HPDE6-E6E7 (cell line): Measurements from ENCODE around the gene CX3CR1.

Experiments used
- DNase-seq: peaks from one replicate; pipeline ENCODE4 v3.0.0; 2011; ENCODE audit warnings: missing footprints; ENCODE audit errors: extremely low spot score

CX3CR1 gene

DNA sequence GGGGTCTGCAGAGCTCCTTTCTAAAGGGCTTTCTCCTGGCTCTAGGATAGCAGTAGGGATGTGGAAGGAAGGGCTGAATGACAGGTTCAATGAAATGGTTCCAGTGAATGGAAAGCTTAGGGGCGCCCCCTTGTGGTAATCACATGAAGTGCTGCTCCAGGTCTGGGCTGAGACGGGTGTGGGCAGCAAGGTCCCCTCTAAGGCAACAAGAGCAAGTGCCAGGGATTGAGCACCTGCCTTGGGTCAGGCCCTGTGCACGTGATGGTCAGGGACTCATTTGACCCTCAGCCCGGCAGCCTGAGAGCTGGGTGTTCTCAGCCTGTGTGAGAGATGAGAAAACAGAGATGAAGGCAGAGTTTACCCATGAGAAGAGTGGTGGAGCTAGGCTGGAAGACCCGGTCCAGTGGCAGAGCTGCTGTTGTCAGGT lies 12.1 kb upstream of the CX3CR1 start:
- no peak for DNase-seq

DNA sequence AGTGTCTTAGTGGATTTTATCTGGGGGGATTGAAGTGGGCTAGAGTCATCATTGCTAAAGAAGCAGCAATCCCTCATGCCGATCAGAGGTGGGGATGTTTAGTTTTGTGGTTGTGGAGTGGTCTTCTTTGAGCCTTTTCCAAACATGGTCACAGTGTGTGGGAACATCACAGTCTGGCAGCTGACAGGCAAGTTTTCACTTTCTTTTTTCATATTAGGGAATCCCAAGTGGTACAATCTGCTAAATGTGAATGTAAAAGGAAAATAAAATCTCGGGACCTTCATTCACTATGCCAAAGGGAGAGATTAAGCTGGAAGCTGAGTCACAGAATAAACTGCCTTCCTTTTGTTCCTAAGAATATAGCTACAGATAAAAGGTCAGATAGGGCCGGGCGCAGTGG lies 10.4 kb upstream of the CX3CR1 start:
- no peak for DNase-seq

DNA sequence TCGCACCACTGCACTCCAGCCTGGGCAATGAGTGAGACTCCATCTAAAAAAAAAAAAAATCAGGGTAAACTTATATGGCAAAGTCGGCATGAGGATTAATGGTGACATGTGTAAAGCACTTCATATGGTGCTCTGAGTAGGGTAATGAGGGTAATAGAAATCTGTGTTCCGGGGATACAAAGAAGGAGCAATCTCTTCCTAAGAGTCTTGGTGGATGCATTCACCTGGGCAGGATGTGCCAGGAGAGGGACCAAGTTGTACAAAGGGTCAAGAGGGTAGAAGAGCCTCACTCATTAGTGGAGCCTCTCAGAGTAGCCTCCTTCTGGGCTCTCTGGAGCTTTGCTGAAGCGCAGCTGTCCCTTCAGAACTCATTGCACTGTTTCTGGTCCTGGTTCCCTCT lies 9.3 kb upstream of the CX3CR1 start:
- no peak for DNase-seq

DNA sequence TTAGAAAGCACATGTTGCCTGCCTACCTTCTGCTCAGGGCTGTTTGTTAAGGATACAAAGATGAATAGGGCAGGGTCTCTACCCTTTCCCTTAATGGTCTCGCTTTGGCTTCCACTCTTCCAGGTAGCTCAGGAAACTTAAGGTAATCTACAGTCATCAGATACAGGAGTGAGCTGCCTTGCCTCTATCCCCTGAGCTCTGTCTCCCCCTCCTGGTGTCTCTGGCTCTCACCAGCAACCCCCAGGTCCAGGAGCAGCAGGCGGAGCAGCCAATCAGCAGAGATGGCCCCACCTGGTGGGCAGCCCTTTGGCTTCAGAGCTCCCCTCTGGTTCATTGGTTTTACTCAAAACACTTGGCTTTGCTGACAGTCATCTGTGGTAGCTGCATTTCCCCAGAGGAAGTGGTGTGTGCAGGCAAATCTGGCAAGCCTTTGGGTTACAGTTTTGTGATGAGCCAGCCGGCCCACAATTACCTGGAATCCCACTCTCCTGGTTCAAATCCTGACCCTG lies 8.5 kb upstream of the CX3CR1 start:
- peak; percentile 76 for DNase-seq

DNA sequence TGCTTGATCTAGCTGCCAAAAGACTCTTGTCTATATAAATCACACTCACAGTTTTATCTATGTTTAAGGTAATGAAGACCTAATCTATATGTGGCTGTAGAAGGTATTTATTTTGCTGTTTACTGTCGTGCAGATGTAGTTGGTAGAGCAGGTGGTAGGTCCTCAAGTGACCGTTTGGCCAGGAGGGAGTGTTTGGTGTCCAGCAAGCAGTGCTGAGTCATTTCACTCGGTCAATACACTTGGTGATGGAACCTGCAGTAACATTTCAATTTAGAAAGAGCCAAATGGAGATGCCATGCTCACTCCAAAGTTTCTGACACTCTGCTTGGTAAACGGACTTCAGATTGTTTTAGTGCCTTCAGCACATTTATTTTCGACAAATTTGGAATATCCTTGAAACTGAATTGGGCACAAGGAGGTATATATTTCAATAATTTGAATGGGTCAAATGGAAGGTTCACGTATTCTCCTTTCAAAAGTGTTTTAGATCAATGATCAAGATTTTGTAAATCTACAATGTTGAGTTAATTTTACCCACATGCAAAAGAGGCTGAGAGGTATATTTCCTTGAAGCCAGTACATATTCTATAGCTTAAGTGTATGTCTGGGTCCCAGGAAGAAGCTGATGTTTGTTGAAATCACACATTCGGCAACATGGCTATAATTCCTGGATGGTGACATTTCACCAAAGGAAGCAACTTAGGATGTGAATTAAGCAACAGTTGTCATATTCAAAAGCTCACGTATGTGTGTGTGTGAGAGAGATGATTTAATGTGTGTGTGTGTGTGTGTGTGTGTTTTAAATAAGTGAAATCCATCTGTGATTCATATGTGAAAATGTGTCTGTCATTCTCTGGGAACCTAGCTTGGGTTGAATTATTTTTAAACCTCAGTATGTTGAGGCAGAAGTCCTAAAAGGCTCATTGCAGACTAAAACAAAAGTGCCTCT lies 7.7 kb upstream of the CX3CR1 start:
- no peak for DNase-seq

DNA sequence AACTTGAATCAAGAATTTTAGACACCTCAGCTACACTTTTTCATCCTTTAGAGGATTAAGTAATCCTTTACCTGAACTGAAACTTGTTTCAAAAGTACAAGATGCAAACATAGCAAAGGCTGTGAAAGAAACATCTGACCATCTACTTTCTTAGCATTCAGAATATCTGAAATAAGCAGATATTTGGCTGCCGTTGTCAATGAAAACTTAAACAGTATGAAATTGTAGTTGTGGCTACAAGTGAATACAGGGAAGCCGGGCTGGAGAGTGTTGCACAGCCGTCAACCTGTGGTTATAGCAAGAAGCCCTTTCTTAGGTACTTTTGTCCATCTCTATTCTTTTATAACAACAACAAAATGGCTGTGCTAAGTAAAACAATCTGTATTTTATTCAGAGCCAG lies 6.9 kb upstream of the CX3CR1 start:
- DNase-seq, result no peak

DNA sequence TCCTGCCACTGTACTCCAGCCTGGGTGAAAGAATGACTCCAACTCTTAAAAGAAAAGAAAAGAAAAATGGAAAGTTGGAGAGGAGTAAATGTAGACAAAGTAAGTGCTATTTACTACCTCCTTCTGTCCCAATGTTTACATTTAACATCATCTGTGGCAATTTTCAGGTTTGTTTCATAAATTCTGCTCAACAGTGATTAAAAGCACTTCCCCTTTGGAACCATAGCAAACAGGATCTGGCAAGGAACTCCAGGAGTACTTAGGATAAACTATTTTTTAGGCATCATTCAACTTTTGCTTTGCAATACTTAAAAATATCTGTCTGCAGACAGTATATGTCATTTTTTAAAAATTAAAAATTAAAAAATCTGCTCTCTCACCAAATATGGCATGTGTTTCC lies 5.5 kb upstream of the CX3CR1 start:
- DNase-seq, result no peak

DNA sequence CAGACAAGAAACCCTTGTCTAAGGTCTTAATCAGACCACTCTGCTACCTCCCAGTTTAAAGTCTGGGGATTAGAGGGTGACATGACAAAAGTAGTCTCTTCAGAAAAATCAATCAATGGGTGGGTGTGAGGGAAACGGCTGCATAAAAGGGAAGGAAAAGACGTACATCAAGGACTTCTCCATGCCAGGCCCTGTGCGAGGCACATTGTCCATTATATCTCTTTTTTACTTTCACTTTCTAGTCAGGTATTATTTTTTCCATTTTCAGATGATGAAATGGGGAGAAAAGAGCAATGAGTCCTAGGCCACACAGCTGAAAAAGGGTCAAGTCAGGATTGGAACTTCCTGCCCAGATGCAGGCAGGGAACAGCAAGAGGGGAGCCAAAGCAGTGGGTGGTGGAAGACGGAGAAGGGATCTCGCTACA lies 4.6 kb upstream of the CX3CR1 start:
- no peak for DNase-seq

DNA sequence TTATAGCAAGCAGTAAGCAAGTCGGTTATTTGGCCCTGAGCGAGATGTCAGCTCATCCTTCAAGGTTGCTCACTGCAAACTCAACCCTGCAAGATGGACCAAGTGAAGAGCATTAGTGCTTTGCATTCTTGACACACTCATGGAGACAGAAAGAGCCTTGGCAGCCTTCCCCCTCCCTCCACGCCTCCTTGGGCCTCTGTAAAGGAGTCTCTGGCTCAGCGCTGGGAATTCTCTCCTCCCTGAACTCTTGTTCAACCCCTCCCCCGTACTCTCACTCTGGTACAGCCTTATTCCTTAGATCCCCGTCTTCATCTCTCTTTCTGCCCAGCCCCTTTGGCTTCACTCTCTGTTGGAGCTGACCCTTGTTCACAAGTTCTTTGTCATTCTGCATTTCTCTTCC lies 2.2 kb upstream of the CX3CR1 start:
- DNase-seq, result no peak

DNA sequence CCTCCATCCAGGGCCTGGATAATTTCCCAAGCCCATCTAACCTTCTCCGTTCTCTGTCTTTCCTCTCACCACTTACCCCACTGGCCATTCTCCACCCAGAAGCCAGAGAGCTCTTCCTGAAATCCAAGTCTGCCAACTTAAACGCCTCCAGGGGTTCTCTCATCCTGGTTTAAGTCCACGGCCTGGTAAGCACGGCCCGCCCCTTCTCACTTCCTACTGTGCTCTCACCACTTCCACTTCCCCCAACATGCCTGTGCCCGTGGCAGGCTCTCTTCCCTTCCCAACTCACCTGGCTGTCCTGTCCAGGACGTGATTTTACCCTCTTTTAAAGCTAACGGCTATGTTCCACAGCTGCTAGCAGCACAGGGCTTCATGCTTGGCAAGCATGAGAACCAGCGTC lies 1.7 kb upstream of the CX3CR1 start:
- no peak for DNase-seq

DNA sequence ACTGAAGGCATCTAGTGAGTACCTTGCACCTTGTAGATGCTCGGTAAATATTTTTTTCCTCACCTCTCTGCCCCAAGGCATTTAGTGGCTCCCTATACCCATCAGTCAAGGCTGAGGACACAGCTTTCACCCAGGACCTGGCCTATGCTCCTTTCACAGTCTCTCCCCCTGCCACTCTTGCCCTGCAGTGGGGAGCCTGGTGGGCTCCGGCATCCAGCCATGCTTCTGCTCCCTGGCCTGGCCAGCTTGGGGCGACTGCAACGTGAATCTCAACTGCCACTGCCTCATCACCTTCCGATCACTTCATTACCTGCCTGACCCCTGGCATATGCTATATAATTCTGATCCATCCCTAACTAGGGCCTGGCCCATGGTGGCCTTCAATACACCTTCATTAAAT lies 735 bp upstream of the CX3CR1 start:
- no peak for DNase-seq

DNA sequence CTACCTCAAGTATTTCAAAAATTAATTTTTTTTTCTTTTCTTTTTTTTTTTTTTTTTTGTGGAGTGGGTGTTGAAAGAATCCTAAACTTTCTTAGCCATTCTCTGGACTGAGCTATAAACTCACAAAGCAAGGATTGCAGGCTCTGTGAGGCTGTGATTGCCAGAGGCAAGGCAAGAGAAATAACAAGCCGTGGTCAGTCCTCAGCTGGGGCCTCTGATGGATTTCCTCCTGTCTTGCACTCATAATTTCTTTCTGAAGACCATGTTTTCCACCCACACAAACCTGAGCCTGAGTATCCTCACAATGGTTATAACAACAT lies 1.3 kb downstream of the CX3CR1 start:
- DNase-seq, result no peak

DNA sequence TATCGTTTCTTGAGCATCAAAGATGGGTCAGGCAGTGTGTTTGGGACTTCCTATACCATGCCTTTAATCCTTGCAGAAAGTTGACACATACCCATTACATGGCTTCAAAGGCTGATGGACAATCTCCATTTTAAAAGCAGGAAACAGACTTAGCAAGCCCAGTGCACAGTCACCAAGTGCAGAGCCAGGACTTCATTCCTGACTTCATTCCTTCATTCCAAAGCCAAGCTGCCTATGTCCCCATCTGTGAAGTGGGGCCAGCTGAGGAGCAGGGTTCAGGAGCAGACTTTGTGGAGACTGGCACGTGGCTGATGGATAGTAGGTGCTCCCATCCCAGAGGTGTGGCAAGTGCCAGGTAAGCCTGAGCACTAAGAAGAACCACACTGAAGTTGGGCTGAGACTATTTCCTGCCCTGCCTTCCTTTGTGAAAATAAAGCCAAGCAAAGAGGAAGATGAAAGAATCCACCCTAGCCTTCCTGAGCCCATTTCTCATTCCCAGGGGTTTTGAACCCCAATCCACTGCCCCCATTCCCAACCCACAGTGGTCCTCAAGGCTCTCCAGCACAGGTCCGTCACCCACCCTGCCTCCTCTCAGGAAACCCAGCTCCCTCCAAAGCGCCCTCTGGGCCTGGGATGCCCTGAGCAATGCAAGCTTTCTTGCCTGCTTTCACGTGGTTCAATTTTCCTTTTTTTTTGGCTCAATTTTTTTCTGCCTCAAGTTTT lies 1.8 kb downstream of the CX3CR1 start:
- DNase-seq, result no peak

DNA sequence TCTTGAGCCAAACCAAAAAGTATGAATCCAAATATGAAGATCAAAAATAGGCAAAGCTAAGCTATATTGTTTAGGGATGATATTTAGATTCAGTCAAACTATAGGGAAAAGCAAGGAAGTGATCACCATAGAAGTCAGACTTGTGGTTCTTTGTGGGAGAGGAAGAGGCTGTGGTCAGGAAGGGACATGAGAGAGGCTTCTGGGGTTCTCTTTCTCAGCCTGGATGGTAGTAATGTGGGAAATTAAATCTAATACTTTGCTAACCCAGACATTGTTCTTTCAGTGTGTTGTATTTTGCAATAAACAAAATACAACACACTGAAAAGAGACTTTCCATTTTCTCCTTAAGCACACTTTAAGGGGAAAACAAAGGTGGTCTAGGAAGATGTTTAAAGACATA lies 3.1 kb downstream of the CX3CR1 start:
- no peak for DNase-seq

DNA sequence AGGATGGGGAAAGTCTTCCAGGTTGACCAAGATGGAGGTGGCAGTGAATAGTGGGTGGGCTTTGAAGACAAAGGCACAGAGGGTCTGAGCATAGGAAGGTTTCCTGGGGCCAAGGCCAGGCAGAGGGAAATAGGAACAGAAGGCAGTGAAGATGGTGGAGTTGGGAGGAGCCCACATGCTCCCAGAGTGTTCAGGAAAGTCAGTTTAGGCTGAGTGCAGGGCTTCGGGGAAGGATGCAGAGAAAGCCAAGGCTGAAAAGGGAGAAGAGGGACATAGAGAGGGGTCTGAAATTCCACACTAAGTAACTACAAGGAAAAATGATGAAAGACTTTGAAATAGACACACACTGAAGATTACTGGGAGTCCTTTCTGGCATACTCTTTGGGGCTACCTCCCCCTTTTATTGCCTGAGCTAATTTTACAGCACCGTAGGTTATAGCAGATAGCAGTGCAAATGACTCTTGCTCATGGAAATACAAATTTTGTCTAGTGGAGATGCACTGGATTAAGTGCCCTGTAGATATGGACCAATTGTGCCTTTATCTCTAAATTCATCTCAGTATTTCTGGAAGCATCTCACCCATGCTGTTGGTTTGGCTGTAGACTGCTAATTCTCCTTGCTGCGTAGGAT lies 3.8 kb downstream of the CX3CR1 start:
- DNase-seq, result no peak

DNA sequence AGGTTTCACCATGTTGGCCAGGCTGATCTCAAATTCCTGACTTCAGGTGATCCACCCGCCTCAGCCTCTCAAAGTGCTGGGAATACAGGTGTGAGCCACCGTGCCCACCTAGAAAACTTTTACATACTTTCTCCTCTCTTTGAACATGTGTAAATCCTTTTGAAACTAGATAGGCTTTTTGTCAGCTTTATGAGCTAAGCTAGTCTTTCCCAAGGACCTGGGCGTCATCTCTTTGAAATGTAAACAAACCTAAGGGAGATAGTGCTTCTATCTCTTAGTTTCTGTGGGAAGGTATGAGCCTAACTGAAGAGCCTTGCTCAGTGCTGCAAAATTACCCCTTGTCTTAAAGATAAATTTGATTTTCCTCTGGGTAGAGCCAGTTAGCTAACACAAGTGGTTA lies 4.8 kb downstream of the CX3CR1 start:
- no peak for DNase-seq

DNA sequence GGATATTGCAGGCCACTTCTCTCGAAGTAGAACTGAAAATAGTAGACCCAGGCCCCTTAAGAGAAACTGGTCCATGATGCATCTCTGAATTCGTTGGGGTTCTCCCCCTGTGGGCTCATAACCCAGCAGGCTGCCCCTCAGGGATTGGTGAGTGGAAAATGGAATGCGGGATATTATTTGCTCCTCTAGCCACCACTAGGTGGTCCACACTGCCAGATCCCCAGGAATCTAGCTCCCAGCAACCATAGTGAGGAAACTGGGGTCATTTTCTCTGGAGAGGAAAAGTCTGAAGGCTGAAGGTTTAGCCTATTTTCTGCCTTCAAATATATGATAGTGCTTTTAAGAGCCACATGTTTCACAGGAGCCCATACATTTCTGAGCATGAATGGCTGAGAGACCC lies 6.7 kb downstream of the CX3CR1 start:
- DNase-seq, result no peak

DNA sequence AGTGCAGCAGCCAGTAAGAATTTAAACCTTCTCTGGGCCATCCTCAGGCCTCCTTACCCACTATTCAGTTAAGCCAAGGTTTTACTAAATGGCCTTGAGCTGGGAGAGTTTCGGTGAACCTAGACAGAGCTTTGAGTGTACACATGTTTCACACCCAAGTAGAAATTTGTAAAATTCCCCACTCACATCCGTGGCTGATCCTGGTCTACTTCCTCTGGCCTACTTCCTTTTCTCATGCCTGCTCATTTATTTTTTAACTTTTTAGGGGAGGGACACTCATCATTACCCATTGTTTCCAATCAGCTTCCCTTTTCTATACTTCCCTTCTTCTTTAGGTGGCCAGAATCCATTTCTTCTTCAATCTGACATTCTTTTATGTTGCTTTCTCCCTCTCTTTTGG lies 7.6 kb downstream of the CX3CR1 start:
- DNase-seq, result no peak

DNA sequence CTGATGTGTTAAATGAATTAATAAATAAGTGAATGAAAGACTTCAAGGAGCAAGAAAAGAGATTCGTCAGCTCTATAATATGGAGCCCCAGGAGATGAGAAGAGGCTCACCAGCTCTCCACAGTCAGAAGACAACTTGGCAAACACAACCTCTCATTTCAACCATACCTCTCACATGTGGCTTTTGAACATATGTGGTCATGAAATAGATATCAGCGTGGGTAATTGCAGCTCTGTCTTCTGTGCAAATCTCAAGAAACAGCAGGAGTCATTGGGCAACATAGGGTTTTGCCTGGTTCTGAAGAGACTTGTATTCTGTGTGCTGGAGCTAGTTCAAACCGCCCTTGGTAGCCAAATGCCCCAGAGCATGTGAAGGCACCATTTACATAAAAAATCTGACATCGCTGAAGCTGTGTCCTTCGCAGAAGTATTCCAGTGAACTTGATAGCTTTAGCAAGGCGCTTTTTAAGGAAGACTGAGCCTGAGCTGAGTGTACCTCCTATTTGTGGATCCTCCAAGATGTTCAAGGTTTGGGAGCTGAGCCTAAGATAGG lies 8.4 kb downstream of the CX3CR1 start:
- no peak for DNase-seq

DNA sequence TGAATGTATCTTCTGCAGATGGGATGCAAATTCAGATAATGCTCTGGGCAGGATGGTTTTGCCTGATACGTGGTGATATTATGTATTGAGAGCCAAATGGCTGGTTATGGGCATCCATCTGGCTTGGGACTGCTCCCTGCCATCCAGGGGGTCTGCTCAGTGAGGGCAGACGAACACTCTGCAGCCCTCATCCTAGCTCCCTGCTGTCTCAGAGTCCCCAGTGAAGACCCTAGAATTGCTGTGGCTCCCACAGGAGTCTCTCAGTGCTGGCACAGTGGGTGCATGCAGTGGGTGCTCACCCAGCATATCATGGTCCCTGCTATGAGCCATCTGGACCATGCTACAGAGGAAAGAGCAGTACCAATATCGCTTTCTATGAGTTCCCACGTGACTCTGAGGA lies 10.3 kb downstream of the CX3CR1 start:
- no peak for DNase-seq

DNA sequence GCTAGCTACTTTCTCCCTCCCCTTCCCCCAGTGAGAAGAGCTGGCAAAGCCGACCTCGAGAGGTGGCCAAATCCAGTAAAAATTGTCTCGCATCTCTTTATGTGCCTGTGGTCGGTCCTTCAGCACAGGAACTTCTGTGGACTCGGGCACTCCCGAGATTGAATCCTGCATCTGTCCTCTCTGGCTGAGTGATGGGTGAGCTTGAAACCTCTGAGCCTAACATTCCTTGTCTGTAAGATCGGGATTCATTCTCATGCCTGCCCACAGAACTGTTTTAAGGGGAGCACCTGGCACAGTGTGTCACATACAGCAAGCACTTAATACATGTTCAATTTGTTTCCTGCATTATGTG lies 11.3 kb downstream of the CX3CR1 start:
- no peak for DNase-seq
